Type B pancreatic cell (in vitro differentiated cells): ENCODE data around the gene DNAH11. TPM values are rescaled to one million over a fixed set of nuclear protein-coding genes. Genes with fewer than 3 reads are reported as not detected.

ENCODE experiments used
- DNase-seq: peaks from one replicate; pipeline ENCODE4 v3.0.0; 2021; ENCODE audit warnings: mixed read lengths; ENCODE audit not compliant: unreplicated experiment; ENCODE audit errors: extremely low spot score
- H3K27ac Mint-ChIP-seq: 2 replicates; pipeline ENCODE4 v1.8.0; 2021; ENCODE audit warnings: mild to moderate bottlenecking, mixed read lengths
- H3K27me3 Mint-ChIP-seq: 2 replicates; pipeline ENCODE4 v1.8.0; 2021; ENCODE audit warnings: mixed read lengths
- H3K36me3 Mint-ChIP-seq: 2 replicates; pipeline ENCODE4 v1.8.0; 2021; ENCODE audit warnings: mixed read lengths
- H3K4me1 Mint-ChIP-seq: one replicate; pipeline ENCODE4 v1.8.0; 2021; ENCODE audit warnings: mixed read lengths; ENCODE audit not compliant: unreplicated experiment
- H3K4me3 Mint-ChIP-seq: 2 replicates; pipeline ENCODE4 v1.8.0; 2021; ENCODE audit warnings: mild to moderate bottlenecking, mixed read lengths
- H3K9me3 Mint-ChIP-seq: 2 replicates; pipeline ENCODE4 v1.8.0; 2021; ENCODE audit warnings: mixed read lengths
- CTCF ChIP-seq: fragments of 200-600 bp; sonication (generic); conservative IDR thresholded peaks from 2 replicates; pipeline ENCODE4 v1.5.0; 2021; ENCODE audit warnings: antibody characterized with exemption, mild to moderate bottlenecking
- total RNA-seq: library from RNA; stranded (reverse); gene quantifications from 2 replicates; pipeline ENCODE4 v1.2.1, GENCODE V29; 2021; ENCODE audit warnings: low replicate concordance

DNAH11 gene
- total RNA-seq, 1 donor from 2014 or later: 3.2 TPM

- Mint-ChIP-seq H3K4me1 (no peaks in the 10 kb centered on the region), H3K9me3 (no peaks in the 10 kb centered on the region), H3K4me3 (no peak overlapping the region), H3K27me3 (no peaks in the 10 kb centered on the region), H3K27ac (no peak overlapping the region), H3K36me3 (no peaks in the 10 kb centered on the region)
- DNase-seq: no peak
- no peak for TF ChIP-seq CTCF
These were observed 161.5 kb downstream of the DNAH11 start for GRCh38 chr7:21704359-21704758.

GRCh38 chr7:21706131-21706530 lies 163.3 kb downstream of the DNAH11 start:
- H3K36me3 Mint-ChIP-seq: no peaks in the 10 kb centered on the region
- DNase-seq: no peak
- H3K9me3 Mint-ChIP-seq: no peaks in the 10 kb centered on the region
- no peak overlapping the region for H3K4me3 Mint-ChIP-seq
- H3K27me3 Mint-ChIP-seq: peaks cover 4% of the 10 kb centered on the region
- no peak for TF ChIP-seq CTCF
- no peak overlapping the region for H3K27ac Mint-ChIP-seq
- no peaks in the 10 kb centered on the region for H3K4me1 Mint-ChIP-seq

- H3K9me3 Mint-ChIP-seq: no peaks in the 10 kb centered on the region
- TF ChIP-seq CTCF: no peak
- H3K4me3 Mint-ChIP-seq: no peak overlapping the region
- no peak overlapping the region for H3K27ac Mint-ChIP-seq
- H3K4me1 Mint-ChIP-seq: no peaks in the 10 kb centered on the region
- H3K36me3 Mint-ChIP-seq: no peaks in the 10 kb centered on the region
- peaks cover 6% of the 10 kb centered on the region for H3K27me3 Mint-ChIP-seq
- DNase-seq: no peak
These were observed 164.7 kb downstream of the DNAH11 start for GRCh38 chr7:21707566-21707965.

GRCh38 chr7:21708096-21708495 lies 165.3 kb downstream of the DNAH11 start:
- no peak for DNase-seq
- no peak for TF ChIP-seq CTCF

GRCh38 chr7:21717323-21717722 lies 174.5 kb downstream of the DNAH11 start:
- DNase-seq: no peak
- Mint-ChIP-seq H3K4me3 (no peak overlapping the region), H3K27ac (no peak overlapping the region), H3K27me3 (peaks cover 9% of the 10 kb centered on the region), H3K4me1 (no peaks in the 10 kb centered on the region), H3K36me3 (no peaks in the 10 kb centered on the region), H3K9me3 (no peaks in the 10 kb centered on the region)
- no peak for TF ChIP-seq CTCF

More at GRCh38 chr7:21708096-21708495, 165.3 kb downstream of the DNAH11 start:
- H3K4me1 Mint-ChIP-seq: no peaks in the 10 kb centered on the region
- H3K27ac Mint-ChIP-seq: no peak overlapping the region
- no peaks in the 10 kb centered on the region for H3K36me3 Mint-ChIP-seq
- no peaks in the 10 kb centered on the region for H3K9me3 Mint-ChIP-seq
- peaks cover 6% of the 10 kb centered on the region for H3K27me3 Mint-ChIP-seq
- H3K4me3 Mint-ChIP-seq: no peak overlapping the region

GRCh38 chr7:21718391-21718790 lies 175.6 kb downstream of the DNAH11 start:
- no peaks in the 10 kb centered on the region for H3K9me3 Mint-ChIP-seq
- H3K27ac Mint-ChIP-seq: no peak overlapping the region
- no peak for TF ChIP-seq CTCF
- no peaks in the 10 kb centered on the region for H3K4me1 Mint-ChIP-seq
- H3K4me3 Mint-ChIP-seq: no peak overlapping the region
- DNase-seq: no peak
- no peaks in the 10 kb centered on the region for H3K36me3 Mint-ChIP-seq
- H3K27me3 Mint-ChIP-seq: peaks cover 7% of the 10 kb centered on the region
